ENCODE results near the gene TM9SF1. TPM values are rescaled to one million over a fixed set of nuclear protein-coding genes. Genes with fewer than 3 reads are reported as not detected.

The TM9SF1 gene
- total RNA-seq, 1 donor from 2014 or later, result 47.4 TPM

DNA sequence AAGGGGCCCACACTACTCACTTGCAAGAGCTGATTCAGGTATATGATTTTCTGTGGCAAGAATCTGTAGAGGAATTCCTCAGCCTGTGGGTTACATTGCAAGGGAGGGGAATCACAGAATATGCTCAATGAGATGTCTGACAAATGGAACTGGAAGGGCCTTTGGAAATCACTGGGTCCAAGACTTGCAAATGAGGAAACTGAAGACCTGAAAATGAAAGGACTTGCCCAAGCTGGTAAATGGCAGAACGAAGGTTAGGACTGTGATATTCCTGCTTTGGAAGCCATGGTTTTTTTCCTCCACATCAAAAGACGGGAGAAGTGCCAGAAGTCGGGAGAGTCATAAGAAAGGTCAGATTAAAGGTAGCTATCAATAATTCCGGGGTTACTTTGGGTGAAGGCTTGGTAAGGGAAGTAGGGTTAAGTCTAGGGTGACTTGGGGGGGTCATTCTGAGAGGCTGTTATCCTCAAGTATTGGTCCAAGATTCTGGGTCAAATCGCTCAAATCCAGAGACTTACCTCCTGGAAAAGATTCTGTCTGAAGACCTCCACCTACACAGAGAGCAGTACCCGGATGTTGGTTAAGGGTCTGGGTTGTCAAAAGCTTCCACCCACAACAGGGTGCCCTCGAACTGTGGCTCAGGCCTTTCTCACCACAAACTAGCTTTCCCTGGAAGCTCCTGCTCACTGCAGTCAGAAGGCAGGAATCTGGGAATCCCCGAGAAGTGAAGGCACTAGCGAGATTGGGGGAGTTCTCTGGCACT lies 49.4 kb downstream of the TM9SF1 start:
- Mint-ChIP-seq H3K27me3 (ENCODE audit: low read depth) (no peaks in the 10 kb centered on the region), H3K4me3 (peak overlapping the region; percentile 99), H3K9me3 (no peaks in the 10 kb centered on the region), H3K27ac (ENCODE audit: unreplicated experiment) (peak overlapping the region; percentile 83), H3K36me3 (ENCODE audit: low read depth) (no peaks in the 10 kb centered on the region), H3K4me1 (peaks cover 32% of the 10 kb centered on the region)
- no peak for TF ChIP-seq CTCF (conservative IDR thresholded peaks at IDR 0.05)
- no peak for DNase-seq (ENCODE audit: low read depth, low spot score)

GRCh38 chr14:24145219-24145618 lies 50.0 kb downstream of the TM9SF1 start:
- TF ChIP-seq CTCF (conservative IDR thresholded peaks at IDR 0.05), result no peak
- H3K9me3 Mint-ChIP-seq, result no peaks in the 10 kb centered on the region
- H3K27me3 Mint-ChIP-seq (ENCODE audit: low read depth), result no peaks in the 10 kb centered on the region
- H3K36me3 Mint-ChIP-seq (ENCODE audit: low read depth), result no peaks in the 10 kb centered on the region
- peak overlapping the region; percentile 99 for H3K4me3 Mint-ChIP-seq
- no peak for DNase-seq (ENCODE audit: low read depth, low spot score)
- no peak overlapping the region for H3K27ac Mint-ChIP-seq (ENCODE audit: unreplicated experiment)
- peaks cover 38% of the 10 kb centered on the region for H3K4me1 Mint-ChIP-seq

DNA sequence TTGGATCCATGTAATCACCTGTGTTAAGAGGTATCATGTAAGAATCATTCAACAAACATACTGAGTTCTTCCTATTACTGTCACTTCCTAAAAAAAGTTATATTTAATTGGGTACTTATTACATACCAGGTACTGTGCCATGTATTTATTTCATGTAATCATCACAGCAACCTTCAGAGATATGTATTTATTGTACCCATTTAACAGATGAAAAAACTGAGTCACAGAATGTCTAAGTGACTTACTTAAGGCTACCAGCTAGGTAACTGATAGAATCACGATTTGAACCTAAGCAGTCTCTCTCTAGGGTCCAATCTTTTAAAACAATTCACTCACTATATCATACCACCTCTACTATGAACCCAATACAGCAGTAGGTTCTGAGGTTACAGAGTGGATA lies 50.8 kb downstream of the TM9SF1 start:
- peaks cover 45% of the 10 kb centered on the region for H3K4me1 Mint-ChIP-seq
- TF ChIP-seq CTCF (conservative IDR thresholded peaks at IDR 0.05), result no peak

GRCh38 chr14:24143511-24143910 lies 51.7 kb downstream of the TM9SF1 start:
- Mint-ChIP-seq H3K27ac (ENCODE audit: unreplicated experiment) (no peak overlapping the region), H3K4me1 (peaks cover 49% of the 10 kb centered on the region), H3K27me3 (ENCODE audit: low read depth) (no peaks in the 10 kb centered on the region), H3K36me3 (ENCODE audit: low read depth) (peaks cover 5% of the 10 kb centered on the region), H3K4me3 (peak overlapping the region; percentile 83), H3K9me3 (no peaks in the 10 kb centered on the region)
- no peak for DNase-seq (ENCODE audit: low read depth, low spot score)
- TF ChIP-seq CTCF (conservative IDR thresholded peaks at IDR 0.05), result no peak

More for the DNA sequence above, 50.8 kb downstream of the TM9SF1 start:
- no peak for DNase-seq (ENCODE audit: low read depth, low spot score)
- H3K36me3 Mint-ChIP-seq (ENCODE audit: low read depth), result no peaks in the 10 kb centered on the region
- H3K9me3 Mint-ChIP-seq, result no peaks in the 10 kb centered on the region
- H3K4me3 Mint-ChIP-seq, result peak overlapping the region; percentile 99
- H3K27ac Mint-ChIP-seq (ENCODE audit: unreplicated experiment), result no peak overlapping the region
- H3K27me3 Mint-ChIP-seq (ENCODE audit: low read depth), result no peaks in the 10 kb centered on the region

- peak within 1 kb of the TSS; percentile 86 for H3K4me3 Mint-ChIP-seq
- TF ChIP-seq CTCF (conservative IDR thresholded peaks at IDR 0.05), result peak; percentile 56
- peaks cover 9% of the 10 kb centered on the region for H3K36me3 Mint-ChIP-seq (ENCODE audit: low read depth)
- no peaks in the 10 kb centered on the region for H3K27me3 Mint-ChIP-seq (ENCODE audit: low read depth)
- H3K27ac Mint-ChIP-seq (ENCODE audit: unreplicated experiment), result peak within 1 kb of the TSS; percentile 90
- H3K4me1 Mint-ChIP-seq, result peaks cover 53% of the 10 kb centered on the region
- peak; percentile 97 for DNase-seq (ENCODE audit: low read depth, low spot score)
- no peaks in the 10 kb centered on the region for H3K9me3 Mint-ChIP-seq
These were observed 54.0 kb downstream of the TM9SF1 start, which contains the start of gene EMC9 for GRCh38 chr14:24141097-24141880. Gene EMC9 (minus strand): TSS chr14:24141591. CDS start chr14:24141304, 287 bp downstream.
